Measurements from ENCODE around the gene ARNT2. TPM values are rescaled to one million over a fixed set of nuclear protein-coding genes. Genes with fewer than 3 reads are reported as not detected.

The ARNT2 gene
- polyA plus RNA-seq, 2 of the 4 experiments (the other 2 are of a cell fraction) = 8.9 to 17.0 TPM

DNA sequence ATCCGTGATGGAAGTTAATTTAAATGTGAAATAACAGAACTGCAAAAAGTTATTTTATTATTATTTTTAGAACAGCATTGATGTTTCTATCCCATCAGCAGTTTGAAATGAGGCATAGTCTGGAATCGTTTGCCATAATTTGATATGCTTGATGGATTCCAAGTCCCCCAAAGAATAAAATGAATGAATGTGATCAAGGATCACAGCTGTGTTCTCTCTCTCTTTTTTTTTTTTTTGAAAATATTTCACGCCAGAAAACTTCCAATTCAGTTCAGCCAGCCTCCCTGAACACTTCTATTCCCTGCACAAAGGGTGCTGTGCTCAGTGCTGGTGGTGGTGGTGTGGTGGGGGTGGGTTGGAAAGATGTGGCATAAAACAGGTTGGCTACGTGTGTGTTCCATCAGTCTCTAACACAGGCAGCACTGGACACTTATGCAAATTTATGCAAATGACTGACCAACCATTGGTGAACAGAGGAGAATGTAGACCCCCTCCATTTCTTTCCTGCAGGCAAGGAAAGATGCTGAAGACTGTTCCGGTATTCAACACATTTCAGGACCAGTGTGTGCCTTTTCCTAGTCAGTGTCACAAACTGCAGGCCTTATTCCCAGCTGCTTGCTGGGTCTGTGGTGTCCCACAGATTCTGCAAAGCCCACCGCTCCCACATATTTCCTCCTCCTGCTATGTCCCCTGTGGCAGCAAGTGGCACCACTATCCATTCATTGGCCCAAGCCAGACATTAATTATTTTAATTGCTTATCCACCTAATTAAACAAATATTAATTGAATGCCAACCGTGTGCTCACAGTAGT is 10.6 kb downstream of the ARNT2 start:
- DNase-seq (ENCODE audit: low read depth in 1 of 2, low spot score in 1 of 2) (no peak), ATAC-seq (no peak), FAIRE-seq (no peak)
- TF ChIP-seq ZNF302 (CRISPR knock-in tag; IDR thresholded peaks at IDR 0.05) (no peak), EHF (CRISPR knock-in tag; IDR thresholded peaks at IDR 0.05) (no peak), HDAC2 (IDR thresholded peaks at IDR 0.05) (no peak)
- TF ChIP-seq, protein P1, sequence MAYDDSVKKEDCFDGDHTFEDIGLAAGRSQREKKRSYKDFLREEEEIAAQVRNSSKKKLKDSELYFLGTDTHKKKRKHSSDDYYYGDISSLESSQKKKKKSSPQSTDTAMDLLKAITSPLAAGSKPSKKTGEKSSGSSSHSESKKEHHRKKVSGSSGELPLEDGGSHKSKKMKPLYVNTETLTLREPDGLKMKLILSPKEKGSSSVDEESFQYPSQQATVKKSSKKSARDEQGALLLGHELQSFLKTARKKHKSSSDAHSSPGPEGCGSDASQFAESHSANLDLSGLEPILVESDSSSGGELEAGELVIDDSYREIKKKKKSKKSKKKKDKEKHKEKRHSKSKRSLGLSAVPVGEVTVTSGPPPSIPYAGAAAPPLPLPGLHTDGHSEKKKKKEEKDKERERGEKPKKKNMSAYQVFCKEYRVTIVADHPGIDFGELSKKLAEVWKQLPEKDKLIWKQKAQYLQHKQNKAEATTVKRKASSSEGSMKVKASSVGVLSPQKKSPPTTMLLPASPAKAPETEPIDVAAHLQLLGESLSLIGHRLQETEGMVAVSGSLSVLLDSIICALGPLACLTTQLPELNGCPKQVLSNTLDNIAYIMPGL (CRISPR knock-in tag; IDR thresholded peaks at IDR 0.05; ENCODE audit: borderline replicate concordance) = no peak
- 86% methylated on average over 7 of the region's 7 CpGs for WGBS (ENCODE audit: missing lambda C conversion rate)
- H3K9me3 ChIP-seq = no peaks in the 10 kb centered on the region
- H3K4me2 ChIP-seq = no peak overlapping the region
- no peak overlapping the region for H3K4me3 ChIP-seq
- POLR2A ChIA-PET = no interaction called here
- CTCF ChIA-PET = interaction anchor here (0.6 to 2.1 kb wide), 6 partner anchors 8 to 555 kb away, joined by 3 to 5 read pairs (median 4); no protein-coding TSS in a partner anchor
- H3K27ac ChIP-seq = no peak overlapping the region
- peaks cover 8% of the 10 kb centered on the region; the same call in 2 of the 3 replicates for H3K4me1 ChIP-seq

DNA sequence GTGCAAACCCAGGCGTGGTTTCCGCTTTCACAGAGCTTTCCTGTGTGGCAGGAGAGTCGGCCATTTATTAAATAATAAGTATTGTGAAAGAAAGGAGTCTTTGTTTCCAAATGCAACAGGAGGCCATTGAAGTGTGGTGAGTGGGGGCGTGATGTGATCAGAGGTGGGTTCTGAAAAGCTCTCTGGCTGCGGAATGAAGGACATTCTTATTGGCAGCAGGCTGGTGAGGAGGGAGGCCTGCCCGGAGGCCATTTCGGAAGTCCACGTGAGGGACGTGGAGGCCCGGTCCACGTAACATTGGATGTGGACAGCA is 11.1 kb downstream of the ARNT2 start:
- no peak overlapping the region for H3K4me3 ChIP-seq
- no peaks in the 10 kb centered on the region for H3K9me3 ChIP-seq
- FAIRE-seq (no peak), DNase-seq (ENCODE audit: low read depth in 1 of 2, low spot score in 1 of 2) (no peak), ATAC-seq (no peak)
- no peak for TF ChIP-seq CBX2 (IDR thresholded peaks at IDR 0.05; ENCODE audit: borderline replicate concordance, low read depth)
- no peak for TF ChIP-seq KDM5A (IDR thresholded peaks at IDR 0.05)
- no peak for TF ChIP-seq KDM1A (IDR thresholded peaks at IDR 0.05; ENCODE audit: low read depth)
- no peak for TF ChIP-seq EHMT2 (IDR thresholded peaks at IDR 0.05; ENCODE audit: low read depth)
- no peak for TF ChIP-seq ESRRA (IDR thresholded peaks at IDR 0.05; ENCODE audit: borderline replicate concordance, low read length)
- TF ChIP-seq RNF2 (IDR thresholded peaks at IDR 0.05; ENCODE audit: borderline replicate concordance, low read depth) = no peak
- TF ChIP-seq, protein P2, sequence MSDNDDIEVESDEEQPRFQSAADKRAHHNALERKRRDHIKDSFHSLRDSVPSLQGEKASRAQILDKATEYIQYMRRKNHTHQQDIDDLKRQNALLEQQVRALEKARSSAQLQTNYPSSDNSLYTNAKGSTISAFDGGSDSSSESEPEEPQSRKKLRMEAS (IDR thresholded peaks at IDR 0.05) = no peak
- TF ChIP-seq, protein P3, sequence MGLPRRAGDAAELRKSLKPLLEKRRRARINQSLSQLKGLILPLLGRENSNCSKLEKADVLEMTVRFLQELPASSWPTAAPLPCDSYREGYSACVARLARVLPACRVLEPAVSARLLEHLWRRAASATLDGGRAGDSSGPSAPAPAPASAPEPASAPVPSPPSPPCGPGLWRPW (IDR thresholded peaks at IDR 0.05) = no peak
- TF ChIP-seq, protein P4, sequence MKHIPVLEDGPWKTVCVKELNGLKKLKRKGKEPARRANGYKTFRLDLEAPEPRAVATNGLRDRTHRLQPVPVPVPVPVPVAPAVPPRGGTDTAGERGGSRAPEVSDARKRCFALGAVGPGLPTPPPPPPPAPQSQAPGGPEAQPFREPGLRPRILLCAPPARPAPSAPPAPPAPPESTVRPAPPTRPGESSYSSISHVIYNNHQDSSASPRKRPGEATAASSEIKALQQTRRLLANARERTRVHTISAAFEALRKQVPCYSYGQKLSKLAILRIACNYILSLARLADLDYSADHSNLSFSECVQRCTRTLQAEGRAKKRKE (CRISPR knock-in tag; IDR thresholded peaks at IDR 0.05; ENCODE audit: low read depth) = no peak
- TF ChIP-seq, protein P5, sequence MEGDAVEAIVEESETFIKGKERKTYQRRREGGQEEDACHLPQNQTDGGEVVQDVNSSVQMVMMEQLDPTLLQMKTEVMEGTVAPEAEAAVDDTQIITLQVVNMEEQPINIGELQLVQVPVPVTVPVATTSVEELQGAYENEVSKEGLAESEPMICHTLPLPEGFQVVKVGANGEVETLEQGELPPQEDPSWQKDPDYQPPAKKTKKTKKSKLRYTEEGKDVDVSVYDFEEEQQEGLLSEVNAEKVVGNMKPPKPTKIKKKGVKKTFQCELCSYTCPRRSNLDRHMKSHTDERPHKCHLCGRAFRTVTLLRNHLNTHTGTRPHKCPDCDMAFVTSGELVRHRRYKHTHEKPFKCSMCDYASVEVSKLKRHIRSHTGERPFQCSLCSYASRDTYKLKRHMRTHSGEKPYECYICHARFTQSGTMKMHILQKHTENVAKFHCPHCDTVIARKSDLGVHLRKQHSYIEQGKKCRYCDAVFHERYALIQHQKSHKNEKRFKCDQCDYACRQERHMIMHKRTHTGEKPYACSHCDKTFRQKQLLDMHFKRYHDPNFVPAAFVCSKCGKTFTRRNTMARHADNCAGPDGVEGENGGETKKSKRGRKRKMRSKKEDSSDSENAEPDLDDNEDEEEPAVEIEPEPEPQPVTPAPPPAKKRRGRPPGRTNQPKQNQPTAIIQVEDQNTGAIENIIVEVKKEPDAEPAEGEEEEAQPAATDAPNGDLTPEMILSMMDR (IDR thresholded peaks at IDR 0.05) = no peak
- no peak for TF ChIP-seq EHF (CRISPR knock-in tag; IDR thresholded peaks at IDR 0.05)
- no peak for TF ChIP-seq NR3C1 (IDR thresholded peaks at IDR 0.05)
- no peak for TF ChIP-seq FOSB (CRISPR knock-in tag; IDR thresholded peaks at IDR 0.05)
- TF ChIP-seq HOXA7 (CRISPR knock-in tag; IDR thresholded peaks at IDR 0.05) = no peak
- TF ChIP-seq, protein P1 (CRISPR knock-in tag; IDR thresholded peaks at IDR 0.05; ENCODE audit: borderline replicate concordance) = no peak
- TF ChIP-seq, protein P6, sequence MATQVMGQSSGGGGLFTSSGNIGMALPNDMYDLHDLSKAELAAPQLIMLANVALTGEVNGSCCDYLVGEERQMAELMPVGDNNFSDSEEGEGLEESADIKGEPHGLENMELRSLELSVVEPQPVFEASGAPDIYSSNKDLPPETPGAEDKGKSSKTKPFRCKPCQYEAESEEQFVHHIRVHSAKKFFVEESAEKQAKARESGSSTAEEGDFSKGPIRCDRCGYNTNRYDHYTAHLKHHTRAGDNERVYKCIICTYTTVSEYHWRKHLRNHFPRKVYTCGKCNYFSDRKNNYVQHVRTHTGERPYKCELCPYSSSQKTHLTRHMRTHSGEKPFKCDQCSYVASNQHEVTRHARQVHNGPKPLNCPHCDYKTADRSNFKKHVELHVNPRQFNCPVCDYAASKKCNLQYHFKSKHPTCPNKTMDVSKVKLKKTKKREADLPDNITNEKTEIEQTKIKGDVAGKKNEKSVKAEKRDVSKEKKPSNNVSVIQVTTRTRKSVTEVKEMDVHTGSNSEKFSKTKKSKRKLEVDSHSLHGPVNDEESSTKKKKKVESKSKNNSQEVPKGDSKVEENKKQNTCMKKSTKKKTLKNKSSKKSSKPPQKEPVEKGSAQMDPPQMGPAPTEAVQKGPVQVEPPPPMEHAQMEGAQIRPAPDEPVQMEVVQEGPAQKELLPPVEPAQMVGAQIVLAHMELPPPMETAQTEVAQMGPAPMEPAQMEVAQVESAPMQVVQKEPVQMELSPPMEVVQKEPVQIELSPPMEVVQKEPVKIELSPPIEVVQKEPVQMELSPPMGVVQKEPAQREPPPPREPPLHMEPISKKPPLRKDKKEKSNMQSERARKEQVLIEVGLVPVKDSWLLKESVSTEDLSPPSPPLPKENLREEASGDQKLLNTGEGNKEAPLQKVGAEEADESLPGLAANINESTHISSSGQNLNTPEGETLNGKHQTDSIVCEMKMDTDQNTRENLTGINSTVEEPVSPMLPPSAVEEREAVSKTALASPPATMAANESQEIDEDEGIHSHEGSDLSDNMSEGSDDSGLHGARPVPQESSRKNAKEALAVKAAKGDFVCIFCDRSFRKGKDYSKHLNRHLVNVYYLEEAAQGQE (IDR thresholded peaks at IDR 0.05) = no peak
- no peak for TF ChIP-seq JUN (IDR thresholded peaks at IDR 0.05)
- no peak for TF ChIP-seq BHLHE40 (IDR thresholded peaks at IDR 0.05; ENCODE audit: low read depth, low read length)
- 93% methylated on average over 11 of the region's 11 CpGs for WGBS (ENCODE audit: missing lambda C conversion rate)
- CTCF ChIA-PET = interaction anchor here (1.0 to 2.1 kb wide), 4 partner anchors 8 to 555 kb away, joined by 3 to 5 read pairs (median 4); no protein-coding TSS in a partner anchor
- H3K4me1 ChIP-seq = peaks cover 11% of the 10 kb centered on the region; the same call in 2 of the 3 replicates
- no peak overlapping the region for H3K27ac ChIP-seq
- no peak overlapping the region for H3K4me2 ChIP-seq
- POLR2A ChIA-PET = no interaction called here

Data from A549 (cell line).